Upper lobe of right lung (tissue), 1 donor: ENCODE results near the gene GNPDA2. TPM values are rescaled to one million over a fixed set of nuclear protein-coding genes. Genes with fewer than 3 reads are reported as not detected.

Experiments
- ATAC-seq: fragments of 200-7000 bp; cut with Tn5 transposase; one replicate; pipeline ENCODE4 v1.9.1; 2020; ENCODE audit warnings: mild to moderate bottlenecking, moderate library complexity
- DNase-seq: peaks from one replicate; pipeline ENCODE4 v3.0.0-alpha.2; 2020
- H3K27ac ChIP-seq: fragments of 200-600 bp; one replicate; pipeline ENCODE4 v1.8.0; 2022
- H3K27me3 ChIP-seq: fragments of 200-600 bp; one replicate; pipeline ENCODE4 v1.8.0; 2022; ENCODE audit warnings: mild to moderate bottlenecking
- H3K36me3 ChIP-seq: fragments of 200-600 bp; one replicate; pipeline ENCODE4 v1.8.0; 2022
- H3K4me1 ChIP-seq: fragments of 200-600 bp; one replicate; pipeline ENCODE4 v1.8.0; 2022
- H3K4me3 ChIP-seq: fragments of 200-600 bp; one replicate; pipeline ENCODE4 v1.8.0; 2022; ENCODE audit warnings: mild to moderate bottlenecking
- H3K9me3 ChIP-seq: fragments of 200-600 bp; one replicate; pipeline ENCODE4 v1.8.0; 2022
- CTCF ChIP-seq: fragments of 200-600 bp; IDR thresholded peaks from one replicate; pipeline ENCODE4 v1.8.0; 2022; ENCODE audit warnings: antibody characterized with exemption
- intact Hi-C: fragments of 100-400 bp; cut with DNase I; formaldehyde crosslinking; loops from one replicate; pipeline ENCODE4 v1.11.0; 2022
- long read RNA-seq: library from polyadenylated mRNA; unstranded; transcript quantifications from one replicate; pipeline ENCODE4 v2.0.0, GENCODE V29; 2021
- total RNA-seq: library from RNA; stranded (reverse); fragmentation: NEBNext Ultra II Directional; extraction: Animal tissue kit (Norgen Biotek cat#: 25700); gene quantifications from one replicate; pipeline ENCODE4 v1.2.1, GENCODE V29; 2021
- donor health status: DM: no; HTN: yes; CAD: no; lungs with severe emphysema.

The GNPDA2 gene
- 11.3 TPM for total RNA-seq
- long read RNA-seq, full-length matches to known transcripts: 6 of 8 reads
- long read RNA-seq, partial matches to known transcripts: 0 of 8 reads
- long read RNA-seq, other reads (novel, unspliced or antisense): 2 of 8 reads

GRCh38 chr4:44726038-44726871 lies at the start of gene GNPDA2:
TSS of gene GNPDA2 (minus strand) at chr4:44726556. CDS start at chr4:44722207, 4,349 bp downstream.
- peaks cover 5% of the 10 kb centered on the region for H3K4me1 ChIP-seq
- peak; percentile 99 for ATAC-seq
- no peaks in the 10 kb centered on the region for H3K36me3 ChIP-seq
- DNase-seq: peak; percentile 95
- H3K4me3 ChIP-seq: peak within 1 kb of the TSS; percentile 80
- peak within 1 kb of the TSS; percentile 84 for H3K27ac ChIP-seq
- no peaks in the 10 kb centered on the region for H3K27me3 ChIP-seq
- no peaks in the 10 kb centered on the region for H3K9me3 ChIP-seq
- intact Hi-C loops: no loop called here
- peak; percentile 22 for TF ChIP-seq CTCF

DNA sequence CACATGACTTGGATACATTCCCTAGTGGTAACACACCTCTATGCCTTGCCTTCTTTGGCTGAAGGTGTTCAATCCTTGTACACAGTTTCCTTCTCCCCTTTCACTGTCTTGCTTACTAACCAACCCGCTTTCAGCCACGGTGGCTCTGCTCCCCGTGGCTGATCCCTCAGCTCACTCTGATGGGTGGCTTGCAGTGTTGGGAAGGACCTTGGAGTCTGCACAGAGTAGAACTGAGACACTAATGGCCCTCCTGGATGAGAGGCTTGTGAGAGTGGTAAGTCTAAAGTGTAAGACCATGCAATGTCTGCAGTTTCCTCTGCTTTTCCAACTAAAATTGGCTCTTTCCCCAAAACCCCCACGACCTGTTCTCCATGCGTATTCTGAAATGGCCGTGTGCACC lies 46.0 kb upstream of the GNPDA2 start:
- Histone ChIP-seq H3K36me3 (no peaks in the 10 kb centered on the region), H3K4me3 (no peak overlapping the region), H3K27me3 (no peaks in the 10 kb centered on the region), H3K27ac (no peak overlapping the region), H3K9me3 (no peaks in the 10 kb centered on the region), H3K4me1 (no peaks in the 10 kb centered on the region)
- no peak for TF ChIP-seq CTCF
- peak; percentile 47 for ATAC-seq
- intact Hi-C loops: no loop called here
- no peak for DNase-seq

- no peak overlapping the region for H3K4me3 ChIP-seq
- ATAC-seq (peak; percentile 85), DNase-seq (no peak)
- no peak for TF ChIP-seq CTCF
- no peak overlapping the region for H3K27ac ChIP-seq
- no peaks in the 10 kb centered on the region for H3K36me3 ChIP-seq
- H3K27me3 ChIP-seq: no peaks in the 10 kb centered on the region
- H3K4me1 ChIP-seq: no peaks in the 10 kb centered on the region
- intact Hi-C loops: no loop called here
- no peaks in the 10 kb centered on the region for H3K9me3 ChIP-seq
Observed at GRCh38 chr4:44771789-44772188, 45.4 kb upstream of the GNPDA2 start.

DNA sequence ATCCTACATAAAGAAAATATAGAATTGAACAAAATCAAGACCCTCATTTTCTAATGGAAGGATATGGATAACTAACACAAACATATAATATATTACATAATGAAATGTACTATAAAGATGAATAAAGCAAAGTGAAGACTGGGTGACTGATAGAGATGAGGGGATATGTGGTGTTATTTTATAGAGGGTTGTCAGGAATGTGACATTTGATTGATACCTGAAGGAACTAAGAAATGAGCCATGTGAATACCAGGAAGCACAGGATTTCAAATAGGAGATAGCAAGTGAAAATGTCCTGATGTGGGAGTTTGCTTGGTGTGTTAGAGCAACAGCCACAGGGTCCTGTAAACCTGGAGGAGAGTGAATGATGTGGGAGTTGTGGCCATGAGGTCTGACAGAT lies 40.1 kb upstream of the GNPDA2 start:
- H3K27ac ChIP-seq: no peak overlapping the region
- no peak for TF ChIP-seq CTCF
- no peaks in the 10 kb centered on the region for H3K9me3 ChIP-seq
- H3K36me3 ChIP-seq: no peaks in the 10 kb centered on the region
- no peak for ATAC-seq
- no peak for DNase-seq
- intact Hi-C loops: no loop called here
- H3K4me1 ChIP-seq: no peaks in the 10 kb centered on the region
- H3K4me3 ChIP-seq: no peak overlapping the region
- no peaks in the 10 kb centered on the region for H3K27me3 ChIP-seq

DNA sequence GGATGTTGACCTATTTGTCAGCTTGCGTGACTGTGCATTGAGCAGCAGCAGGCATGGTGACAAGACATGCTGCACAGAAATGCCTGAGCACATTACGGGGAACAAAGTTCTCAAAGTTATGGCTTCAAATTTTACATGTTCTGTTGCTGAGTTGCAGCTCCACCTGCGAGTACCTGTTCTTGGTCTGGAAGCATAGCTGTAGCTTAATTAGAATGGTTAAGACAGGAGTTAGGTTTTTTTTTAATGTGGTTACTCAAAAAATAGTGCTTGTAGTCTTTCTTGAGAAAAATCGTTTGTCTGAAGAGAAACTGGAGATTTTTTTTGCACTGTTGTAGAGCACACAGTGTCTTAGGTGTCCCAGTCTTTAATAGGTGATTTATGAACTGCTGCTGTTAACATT lies 38.8 kb upstream of the GNPDA2 start:
- Histone ChIP-seq H3K9me3 (no peaks in the 10 kb centered on the region), H3K27ac (no peak overlapping the region), H3K27me3 (no peaks in the 10 kb centered on the region), H3K4me3 (no peak overlapping the region), H3K4me1 (no peaks in the 10 kb centered on the region), H3K36me3 (no peaks in the 10 kb centered on the region)
- TF ChIP-seq CTCF: no peak
- no peak for ATAC-seq
- DNase-seq: no peak
- intact Hi-C loops: no loop called here
